GM23338 (cell line): ENCODE measurements around the gene PTGIR. TPM values are rescaled to one million over a fixed set of nuclear protein-coding genes. Genes with fewer than 3 reads are reported as not detected.
A peak's percentile ranks its signal among the peaks of the same experiment; 100 is the strongest.

Source experiments
- ATAC-seq: fragments of 200-7000 bp; cut with Tn5 transposase; 3 replicates; pipeline ENCODE4 v1.9.1; 2020
- DNase-seq: peaks from one replicate; pipeline ENCODE4 v3.0.0-alpha.2; 2015; ENCODE audit warnings: low spot score
- H2AFZ ChIP-seq: fragments of 200-600 bp; sonication (generic); 2 replicates; pipeline ENCODE4 v1.8.0; 2016; ENCODE audit warnings: antibody characterized with exemption, mild to moderate bottlenecking, moderate library complexity
- H3F3A ChIP-seq: fragments of 200-600 bp; sonication (generic); replicated peaks from 2 replicates; pipeline ENCODE4 v1.8.0; 2017; ENCODE audit warnings: antibody characterized with exemption, mixed run types, low read depth
- H3K27ac ChIP-seq: fragments of 200-600 bp; sonication (generic); 2 replicates; pipeline ENCODE4 v1.6.1; 2016; ENCODE audit warnings: low read depth
- H3K27me3 ChIP-seq: fragments of 200-600 bp; sonication (generic); 2 replicates; pipeline ENCODE4 v1.8.0; 2016; ENCODE audit warnings: mild to moderate bottlenecking, mixed run types, moderate library complexity; ENCODE audit not compliant: insufficient read depth
- H3K36me3 ChIP-seq: fragments of 200-600 bp; sonication (generic); 2 replicates; pipeline ENCODE4 v1.8.0; 2016; ENCODE audit warnings: mild to moderate bottlenecking; ENCODE audit not compliant: insufficient read depth
- H3K4me1 ChIP-seq: fragments of 200-600 bp; sonication (generic); 2 replicates; pipeline ENCODE4 v1.8.0; 2016; ENCODE audit warnings: mild to moderate bottlenecking, moderate library complexity; ENCODE audit not compliant: insufficient read depth
- H3K4me2 ChIP-seq: fragments of 200-600 bp; sonication (generic); 2 replicates; pipeline ENCODE4 v1.7.1; 2017; ENCODE audit warnings: mixed run types
- H3K4me3 ChIP-seq: fragments of 200-600 bp; sonication (generic); 2 replicates; pipeline ENCODE4 v1.6.1; 2016; ENCODE audit warnings: mixed run types
- H3K79me2 ChIP-seq: fragments of 200-600 bp; sonication (generic); replicated peaks from 2 replicates; pipeline ENCODE4 v1.8.0; 2017; ENCODE audit warnings: mild to moderate bottlenecking; ENCODE audit not compliant: insufficient read depth
- H3K9me2 ChIP-seq: fragments of 200-600 bp; sonication (generic); 2 replicates; pipeline ENCODE4 v1.8.0; 2017; ENCODE audit not compliant: insufficient read depth
- H4K20me1 ChIP-seq: fragments of 200-600 bp; sonication (generic); replicated peaks from 2 replicates; pipeline ENCODE4 v1.8.0; 2017; ENCODE audit warnings: mild to moderate bottlenecking; ENCODE audit not compliant: insufficient read depth
- H3K27ac Mint-ChIP-seq: 2 replicates; pipeline ENCODE4 v1.8.0; 2020; ENCODE audit warnings: inconsistent platforms, mild to moderate bottlenecking, moderate library complexity, mixed read lengths
- H3K27me3 Mint-ChIP-seq: 3 replicates; pipeline ENCODE4 v1.8.0; 2022; ENCODE audit warnings: low read depth, mild to moderate bottlenecking, moderate library complexity, mixed read lengths, inconsistent platforms; ENCODE audit not compliant: insufficient read depth, poor library complexity
- H3K36me3 Mint-ChIP-seq: 3 replicates; pipeline ENCODE4 v1.8.0; 2021; ENCODE audit warnings: low read depth, mild to moderate bottlenecking, inconsistent platforms, moderate library complexity, mixed read lengths
- H3K4me1 Mint-ChIP-seq: 3 replicates; pipeline ENCODE4 v1.8.0; 2020; ENCODE audit warnings: mild to moderate bottlenecking, inconsistent platforms, mixed read lengths
- H3K4me3 Mint-ChIP-seq: 3 replicates; pipeline ENCODE4 v1.8.0; 2021; ENCODE audit warnings: moderate library complexity, mild to moderate bottlenecking, inconsistent platforms, mixed read lengths
- H3K9me3 Mint-ChIP-seq: 3 replicates; pipeline ENCODE4 v1.8.0; 2020; ENCODE audit warnings: moderate library complexity, mild to moderate bottlenecking, inconsistent platforms, mixed read lengths
- CREB1 ChIP-seq: fragments of 250-450 bp; sonication (Bioruptor Pico); IDR thresholded peaks from 2 replicates; pipeline ENCODE4 v1.5.0; 2020; ENCODE audit warnings: low read depth, mild to moderate bottlenecking, moderate library complexity
- EZH2 ChIP-seq: fragments of 200-600 bp; sonication (generic); IDR thresholded peaks from one replicate; pipeline ENCODE4 v1.8.0; 2017; ENCODE audit warnings: antibody characterized with exemption, mild to moderate bottlenecking, low read depth; ENCODE audit not compliant: unreplicated experiment
- EZH2phosphoT487 ChIP-seq: fragments of 200-600 bp; sonication (generic); IDR thresholded peaks from one replicate; pipeline ENCODE4 v1.8.1; 2018; ENCODE audit warnings: antibody characterized with exemption; ENCODE audit not compliant: unreplicated experiment
- JUNB ChIP-seq: IDR thresholded peaks from one replicate; pipeline ENCODE4 v1.6.1; 2016; ENCODE audit warnings: antibody characterized with exemption; ENCODE audit not compliant: unreplicated experiment
- ZNF114 ChIP-seq: fragments of 250-450 bp; sonication (Bioruptor Pico); IDR thresholded peaks from 2 replicates; pipeline ENCODE4 v1.5.0; 2020; ENCODE audit warnings: mild to moderate bottlenecking, moderate library complexity
- ZNF331 ChIP-seq: fragments of 250-450 bp; sonication (Bioruptor Pico); IDR thresholded peaks from 2 replicates; pipeline ENCODE4 v1.5.0; 2020; ENCODE audit warnings: low read depth, mild to moderate bottlenecking, moderate library complexity
- polyA plus RNA-seq: library from polyadenylated mRNA; unstranded; fragments of >200 nt; fragmentation: Nextera tagmentation; extraction: Ambion mirVana; gene quantifications from 2 replicates; pipeline ENCODE4 v1.2.1, GENCODE V29; 2016
- total RNA-seq: library from RNA; depleted of rRNA; stranded (reverse); fragments of >200 nt; shearing (Covaris generic); gene quantifications from 2 replicates; pipeline ENCODE4 v1.2.3, GENCODE V29; 2014
- TF ChIP-seq, protein P1 (sequence below), 2 experiments: fragments of 200-600 bp in 1 of 2; sonication (generic) in 1 of 2; conservative IDR thresholded peaks; 2 replicates each; pipeline versions ENCODE4 v1.5.1 to v1.6.1; 2016 to 2017; ENCODE audit warnings: antibody characterized with exemption in 2 of 2, low read depth in 2 of 2, mild to moderate bottlenecking in 2 of 2, moderate library complexity in 1 of 2

PTGIR gene
- total and polyA plus RNA-seq, 2 experiments from 2014 or later: not detected

DNA sequence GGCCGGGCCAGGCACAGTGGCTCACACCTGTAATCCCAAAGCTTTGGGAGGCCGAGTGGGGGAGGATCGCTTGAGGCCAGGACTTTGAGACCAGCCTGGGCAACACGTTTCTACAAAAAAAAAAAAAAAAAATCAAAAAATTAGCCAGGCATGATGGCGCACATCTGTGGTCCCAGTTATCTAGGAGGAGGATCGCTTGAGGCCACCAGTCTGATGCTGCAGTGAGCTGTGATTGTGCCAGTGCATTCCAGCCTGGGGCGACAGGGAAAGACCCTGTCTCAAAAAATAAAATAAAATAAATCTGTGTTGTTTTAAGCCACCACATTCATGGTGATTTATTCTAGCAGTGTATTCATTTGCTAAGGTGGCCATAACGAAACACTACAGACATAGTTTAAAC, 40.2 kb upstream of the PTGIR start:
- no peaks in the 10 kb centered on the region for H3K36me3 ChIP-seq
- H3K36me3 Mint-ChIP-seq: no peaks in the 10 kb centered on the region; the same call in 2 of the 3 replicates
- ATAC-seq: no peak

DNA sequence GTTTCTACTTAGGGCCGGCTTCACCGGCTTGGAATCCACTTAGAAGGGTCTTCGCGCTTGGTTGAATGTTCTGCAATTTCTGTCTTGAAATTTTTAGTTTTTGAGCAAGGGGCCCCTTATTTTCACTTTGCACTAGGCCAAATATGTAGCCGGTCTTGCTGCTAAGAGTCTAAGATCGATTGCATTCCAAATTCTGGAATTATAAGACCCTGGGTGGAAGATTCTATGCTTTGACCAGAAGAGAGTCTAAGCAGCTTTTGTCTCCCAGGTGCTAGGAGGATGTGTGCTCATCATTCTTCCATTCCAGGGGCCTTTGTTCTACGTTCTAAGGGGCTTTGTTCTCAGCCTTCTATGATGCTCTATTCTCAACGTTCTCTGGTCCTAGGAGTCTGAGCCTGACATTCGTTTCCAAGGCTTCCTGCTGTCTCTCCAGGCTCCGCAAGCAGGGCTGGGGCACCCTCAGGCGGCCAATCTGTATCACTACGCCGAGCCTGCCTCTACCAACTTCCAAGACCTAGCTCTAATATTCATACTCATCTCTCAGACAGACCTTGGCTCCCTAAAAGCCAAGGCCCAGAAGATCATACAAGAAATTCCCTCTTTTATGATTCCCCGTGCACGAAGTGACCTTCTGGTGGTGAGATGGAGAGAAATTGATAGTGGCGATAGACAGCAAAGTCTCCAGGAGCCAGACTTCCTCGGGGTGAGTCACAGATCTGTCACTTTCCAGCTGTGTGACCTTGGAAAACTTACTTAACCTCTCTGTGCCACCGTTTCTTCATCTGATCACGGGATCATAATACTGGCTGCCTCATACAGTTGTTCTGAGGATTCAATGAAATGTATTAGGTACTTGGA, 37.1 kb upstream of the PTGIR start:
- Histone ChIP-seq H3K27ac (no peak overlapping the region), H3K4me1 (peaks cover 19% of the 10 kb centered on the region), H4K20me1 (no peaks in the 10 kb centered on the region), H3K79me2 (no peaks in the 10 kb centered on the region), H3K4me3 (peak overlapping the region; percentile 42), H3K36me3 (no peaks in the 10 kb centered on the region), H3K9me2 (no peaks in the 10 kb centered on the region), H3K27me3 (peaks cover 30% of the 10 kb centered on the region), H3K4me2 (peak overlapping the region; percentile 74), H2AFZ (no peak overlapping the region), H3F3A (peaks cover 11% of the 10 kb centered on the region)
- no peaks in the 10 kb centered on the region; the same call in 1 of the 3 replicates for H3K9me3 Mint-ChIP-seq
- peaks cover 21% of the 10 kb centered on the region for H3K4me1 Mint-ChIP-seq
- no peak for TF ChIP-seq ZNF331 (CRISPR knock-in tag)
- TF ChIP-seq, protein P1, sequence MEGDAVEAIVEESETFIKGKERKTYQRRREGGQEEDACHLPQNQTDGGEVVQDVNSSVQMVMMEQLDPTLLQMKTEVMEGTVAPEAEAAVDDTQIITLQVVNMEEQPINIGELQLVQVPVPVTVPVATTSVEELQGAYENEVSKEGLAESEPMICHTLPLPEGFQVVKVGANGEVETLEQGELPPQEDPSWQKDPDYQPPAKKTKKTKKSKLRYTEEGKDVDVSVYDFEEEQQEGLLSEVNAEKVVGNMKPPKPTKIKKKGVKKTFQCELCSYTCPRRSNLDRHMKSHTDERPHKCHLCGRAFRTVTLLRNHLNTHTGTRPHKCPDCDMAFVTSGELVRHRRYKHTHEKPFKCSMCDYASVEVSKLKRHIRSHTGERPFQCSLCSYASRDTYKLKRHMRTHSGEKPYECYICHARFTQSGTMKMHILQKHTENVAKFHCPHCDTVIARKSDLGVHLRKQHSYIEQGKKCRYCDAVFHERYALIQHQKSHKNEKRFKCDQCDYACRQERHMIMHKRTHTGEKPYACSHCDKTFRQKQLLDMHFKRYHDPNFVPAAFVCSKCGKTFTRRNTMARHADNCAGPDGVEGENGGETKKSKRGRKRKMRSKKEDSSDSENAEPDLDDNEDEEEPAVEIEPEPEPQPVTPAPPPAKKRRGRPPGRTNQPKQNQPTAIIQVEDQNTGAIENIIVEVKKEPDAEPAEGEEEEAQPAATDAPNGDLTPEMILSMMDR (conservative IDR thresholded peaks at IDR 0.05; ENCODE audit: low read depth in 2 of 2): peak; percentile 98 to 99
- peak overlapping the region; percentile 92 for H3K27ac Mint-ChIP-seq
- DNase-seq: peak; percentile 95
- peaks cover 26% of the 10 kb centered on the region for H3K27me3 Mint-ChIP-seq
- peak overlapping the region; percentile 76 for H3K4me3 Mint-ChIP-seq
- no peaks in the 10 kb centered on the region; the same call in 2 of the 3 replicates for H3K36me3 Mint-ChIP-seq
- peak; percentile 61 for ATAC-seq

More for the DNA sequence above, 40.2 kb upstream of the PTGIR start:
- Histone ChIP-seq H3K79me2 (no peaks in the 10 kb centered on the region), H3K9me2 (no peaks in the 10 kb centered on the region), H3K4me2 (no peak overlapping the region), H3F3A (peaks cover 3% of the 10 kb centered on the region), H3K27me3 (peaks cover 4% of the 10 kb centered on the region), H3K27ac (no peak overlapping the region), H2AFZ (no peak overlapping the region), H3K4me3 (no peak overlapping the region), H3K4me1 (peaks cover 7% of the 10 kb centered on the region; the same call in 1 of the 2 replicates), H4K20me1 (no peaks in the 10 kb centered on the region)
- DNase-seq: no peak
- Mint-ChIP-seq H3K4me1 (peaks cover 11% of the 10 kb centered on the region), H3K27ac (no peak overlapping the region), H3K27me3 (peaks cover 14% of the 10 kb centered on the region), H3K9me3 (no peaks in the 10 kb centered on the region; the same call in 1 of the 3 replicates), H3K4me3 (no peak overlapping the region)
- TF ChIP-seq JUNB (no peak), ZNF114 (no peak), CREB1 (CRISPR knock-in tag) (no peak), ZNF331 (CRISPR knock-in tag) (no peak), EZH2phosphoT487 (no peak), EZH2 (no peak)
- TF ChIP-seq, protein P1 (conservative IDR thresholded peaks at IDR 0.05; ENCODE audit: low read depth in 2 of 2): no peak
